DMS79 treated with DMSO at 0.1 percent for 48 hours (cell line): Measurements from ENCODE around the gene DLX3.

ENCODE experiments used
- DNase-seq: peaks from one replicate; lab custom pipeline; 2025; lab: John Stamatoyannopoulos, UW

DLX3 gene

DNA sequence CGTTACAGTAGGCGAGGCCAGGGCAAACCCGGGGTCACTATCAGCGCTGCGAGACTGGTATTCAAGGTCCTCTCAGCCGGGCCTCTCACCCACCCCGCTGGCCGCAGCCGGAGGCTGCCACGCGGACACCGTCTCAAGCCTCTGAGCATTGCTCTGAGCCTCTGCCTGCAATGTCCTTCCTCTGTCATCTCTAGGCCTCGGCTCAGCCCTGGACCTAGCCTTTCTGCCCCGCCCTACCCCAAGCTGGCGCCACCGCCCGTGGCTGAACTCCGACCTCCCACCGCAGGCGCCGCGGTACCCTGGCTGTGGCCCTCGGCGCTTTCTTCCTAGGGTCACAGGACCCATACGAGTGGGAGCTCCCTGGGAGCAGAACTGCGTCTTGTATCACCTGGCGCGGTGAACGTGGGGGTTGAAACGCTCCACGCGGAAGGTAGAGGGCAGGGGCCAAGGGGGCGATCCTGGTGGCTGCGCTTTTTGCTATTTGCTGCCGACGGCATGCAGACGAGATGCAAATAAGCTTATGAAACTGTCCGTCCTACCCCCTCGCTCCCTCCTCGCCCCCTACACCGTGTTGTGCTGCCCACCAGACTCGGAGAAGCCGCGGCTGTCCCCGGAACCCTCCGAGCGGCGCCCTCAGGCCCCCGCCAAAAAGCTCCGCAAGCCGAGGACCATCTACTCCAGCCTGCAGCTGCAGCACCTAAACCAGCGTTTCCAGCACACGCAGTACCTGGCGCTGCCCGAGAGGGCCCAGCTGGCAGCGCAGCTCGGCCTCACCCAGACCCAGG, 22.3 kb downstream of the DLX3 start:
- DNase-seq, result no peak

GRCh38 chr17:49971848-49972485, 23.1 kb downstream of the DLX3 start:
- DNase-seq, result no peak

- no peak for DNase-seq
Measured at GRCh38 chr17:49971199-49971847, 23.7 kb downstream of the DLX3 start.

- no peak for DNase-seq
Measured at GRCh38 chr17:49970498-49970897, 24.5 kb downstream of the DLX3 start.

GRCh38 chr17:49969795-49970389, 25.1 kb downstream of the DLX3 start:
- DNase-seq, result no peak

DNA sequence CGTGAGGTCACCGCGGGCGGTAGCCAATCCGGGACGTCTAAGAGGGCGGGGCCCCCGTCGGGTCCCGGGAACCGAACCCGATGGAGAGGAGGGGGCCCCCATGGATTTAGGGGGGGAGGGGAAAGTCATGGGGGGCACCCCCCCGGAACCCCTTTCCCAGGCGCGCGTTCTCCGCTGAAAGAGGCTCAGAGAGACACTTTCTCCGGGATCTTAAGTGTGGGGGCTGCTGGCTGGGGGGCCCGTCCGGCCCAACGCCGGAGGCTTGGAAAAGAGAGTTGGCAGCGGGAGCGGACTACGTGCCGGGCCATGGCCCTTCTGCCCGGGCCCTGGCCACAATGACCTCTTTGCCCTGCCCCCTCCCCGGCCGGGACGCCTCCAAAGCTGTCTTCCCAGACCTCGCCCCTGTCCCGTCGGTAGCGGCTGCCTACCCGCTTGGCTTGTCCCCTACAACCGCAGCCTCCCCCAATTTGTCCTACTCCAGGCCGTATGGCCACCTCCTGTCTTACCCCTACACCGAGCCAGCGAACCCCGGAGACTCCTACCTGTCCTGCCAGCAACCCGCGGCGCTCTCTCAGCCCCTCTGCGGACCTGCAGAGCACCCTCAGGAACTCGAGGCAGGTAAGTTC, 25.8 kb downstream of the DLX3 start, which contains the start of gene DLX4:
TSS of gene DLX4 (plus strand) at position 57 of the 626 bp plus-strand sequence. CDS start at position 336, 279 bp downstream.
- peak; percentile 3 for DNase-seq

GRCh38 chr17:49968405-49969133, 26.5 kb downstream of the DLX3 start:
- peak; percentile 79 for DNase-seq

DNA sequence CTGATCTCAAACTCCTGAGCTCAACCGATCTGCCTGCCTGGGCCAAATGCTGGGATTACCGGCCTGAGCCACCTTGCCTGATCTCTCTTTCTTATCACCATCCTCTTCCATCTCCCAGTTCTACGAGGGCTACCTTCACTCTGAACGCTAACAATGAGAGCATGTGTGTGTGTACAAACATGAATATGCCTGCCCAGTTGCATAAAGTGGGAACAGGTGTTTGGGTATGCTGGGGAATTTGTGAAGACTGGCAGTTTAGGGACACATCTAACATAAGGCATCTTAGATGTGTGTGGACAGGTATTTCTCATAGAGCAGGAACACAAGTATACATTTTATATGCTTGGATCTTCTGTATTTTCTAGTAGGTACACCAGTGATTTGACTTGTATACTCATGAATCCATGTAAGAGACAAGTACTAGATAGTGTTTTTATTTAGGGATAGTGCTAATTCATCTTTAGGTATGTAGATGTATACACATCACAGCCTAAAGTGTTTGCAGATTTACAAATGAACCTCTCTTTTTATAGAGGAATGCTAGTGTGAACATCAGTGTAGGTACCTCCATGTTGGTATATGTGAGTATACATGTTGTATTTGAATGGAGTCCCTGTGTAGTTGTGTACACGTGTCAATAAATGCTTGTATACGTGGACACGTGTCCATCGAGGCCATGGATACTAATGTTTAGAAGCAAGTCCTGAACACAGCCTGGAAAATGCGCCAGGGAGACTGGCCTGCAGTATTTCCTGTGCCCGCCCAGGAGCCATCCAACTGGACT, 27.2 kb downstream of the DLX3 start:
- DNase-seq, result peak; percentile 28

GRCh38 chr17:49967205-49967604, 27.8 kb downstream of the DLX3 start:
- no peak for DNase-seq

DNA sequence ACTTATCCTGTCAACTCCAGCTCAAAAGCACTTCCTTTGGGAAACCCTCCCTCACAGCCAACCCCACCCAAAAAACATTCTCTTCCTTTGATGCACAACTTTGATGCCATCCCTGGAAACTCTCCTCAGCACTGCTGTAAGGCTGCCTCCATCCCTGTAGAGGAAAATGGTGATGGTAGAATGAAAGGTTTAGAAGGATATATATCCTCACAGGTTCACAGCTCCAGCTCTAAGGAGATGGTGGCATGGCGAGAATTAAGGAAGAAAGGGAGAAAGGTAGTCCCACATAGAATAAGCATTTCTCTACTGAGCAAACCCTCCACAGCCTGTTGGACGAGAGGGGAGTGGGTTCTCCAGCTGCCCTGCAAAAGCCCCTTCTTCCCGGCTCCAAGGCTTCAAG, 28.3 kb downstream of the DLX3 start:
- DNase-seq, result no peak

DNA sequence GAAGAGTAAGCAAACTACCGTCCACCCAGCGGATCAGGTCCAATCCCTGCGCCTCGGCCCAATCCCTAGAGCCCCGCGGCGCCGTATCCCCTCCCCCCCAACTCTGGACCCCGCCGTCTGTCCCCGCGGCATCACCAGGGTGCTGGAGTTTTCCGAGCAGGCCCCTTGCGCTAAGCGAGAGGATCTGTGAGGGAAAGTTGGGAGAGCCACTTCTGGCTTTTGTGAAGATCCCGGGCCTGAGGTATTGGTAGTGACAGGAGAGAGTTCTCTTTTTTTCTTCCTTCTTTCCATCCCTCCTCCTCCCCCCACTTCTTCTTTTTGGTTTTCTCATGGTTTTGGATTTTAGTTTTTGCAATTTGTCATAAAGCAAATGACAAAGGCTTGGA, 29.5 kb downstream of the DLX3 start:
- DNase-seq, result no peak

GRCh38 chr17:49964769-49965523, 30.1 kb downstream of the DLX3 start:
- no peak for DNase-seq

GRCh38 chr17:49964303-49964768, 30.7 kb downstream of the DLX3 start:
- DNase-seq, result no peak

DNA sequence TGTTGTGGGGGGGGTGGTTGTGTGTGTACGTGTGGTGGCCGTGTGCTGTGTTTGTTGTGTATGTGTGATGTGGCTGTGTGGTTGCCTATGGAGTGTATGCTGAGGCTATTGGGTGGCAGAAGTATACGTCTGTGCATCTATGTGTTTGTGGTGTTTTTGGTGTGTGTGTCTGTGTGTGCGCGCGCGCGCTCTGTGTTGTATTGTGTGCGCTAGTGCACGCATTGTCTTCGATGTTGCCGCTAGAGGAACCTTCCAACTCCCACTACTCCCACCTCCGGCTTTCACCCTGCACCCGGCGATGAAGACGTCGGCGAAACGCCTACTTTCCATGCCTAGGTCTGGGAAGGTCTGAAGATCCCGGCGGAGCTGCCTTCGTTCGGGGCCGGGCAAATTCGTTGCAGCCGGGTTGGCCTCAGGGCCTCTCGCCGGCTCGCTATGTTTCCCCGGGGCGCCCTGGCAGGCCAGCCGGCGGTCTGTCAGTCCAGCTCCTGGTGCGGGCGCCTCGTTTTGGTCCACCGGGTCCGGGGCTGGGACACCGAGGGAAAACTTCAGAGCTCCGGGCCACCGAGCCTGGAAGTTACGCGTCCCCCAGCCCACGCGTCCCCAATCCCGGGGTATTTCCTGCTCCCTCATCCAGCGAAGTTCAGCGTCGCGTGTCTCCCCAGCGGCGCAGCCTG, 31.3 kb downstream of the DLX3 start:
- DNase-seq, result no peak

DNA sequence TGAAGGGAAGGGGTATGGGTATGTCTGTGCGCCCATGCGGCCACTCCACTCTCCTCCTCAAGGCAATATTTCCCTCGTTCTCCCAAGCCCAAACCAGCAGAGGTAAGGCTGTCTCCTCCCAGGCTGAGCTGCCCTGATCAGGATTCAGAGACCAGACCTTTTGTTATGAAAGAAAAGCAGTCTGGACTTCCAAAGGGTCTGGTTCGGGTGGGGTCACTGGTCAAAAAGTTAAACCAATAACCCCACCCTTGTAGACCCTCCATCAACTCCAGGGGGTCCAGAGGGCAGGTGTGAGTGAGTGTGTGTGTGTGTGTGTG, 31.8 kb downstream of the DLX3 start:
- no peak for DNase-seq

GRCh38 chr17:49962599-49963308, 32.3 kb downstream of the DLX3 start:
- no peak for DNase-seq

GRCh38 chr17:49959183-49959935, 35.7 kb downstream of the DLX3 start:
- DNase-seq, result no peak

- DNase-seq, result no peak
Measured at GRCh38 chr17:49958723-49959122, 36.3 kb downstream of the DLX3 start.
